Esophagus muscularis mucosa (tissue), 3 donors: Measurements from ENCODE around the gene LRP2BP.
"Not testable (repeated sequence)": the region's sequence is repeated elsewhere in the genome, so short reads cannot be mapped to it uniquely, and the experiment has no call there.

Experiments
- CTCF ChIP-seq, 3 experiments: fragments of 200-600 bp in 2 of 3; fragments of 450-650 bp in 1 of 3; sonication (generic) in 2 of 3; IDR thresholded peaks; one replicate each; pipeline ENCODE4 v1.5.1; 2017 to 2019; ENCODE audit warnings: antibody characterized with exemption in 3 of 3, mild to moderate bottlenecking in 2 of 3, moderate library complexity in 1 of 3
- POLR2A ChIP-seq: fragments of 450-650 bp; IDR thresholded peaks from one replicate; pipeline ENCODE4 v1.6.1; 2017; ENCODE audit warnings: antibody characterized with exemption, moderate library complexity, mild to moderate bottlenecking, low read depth

DNA sequence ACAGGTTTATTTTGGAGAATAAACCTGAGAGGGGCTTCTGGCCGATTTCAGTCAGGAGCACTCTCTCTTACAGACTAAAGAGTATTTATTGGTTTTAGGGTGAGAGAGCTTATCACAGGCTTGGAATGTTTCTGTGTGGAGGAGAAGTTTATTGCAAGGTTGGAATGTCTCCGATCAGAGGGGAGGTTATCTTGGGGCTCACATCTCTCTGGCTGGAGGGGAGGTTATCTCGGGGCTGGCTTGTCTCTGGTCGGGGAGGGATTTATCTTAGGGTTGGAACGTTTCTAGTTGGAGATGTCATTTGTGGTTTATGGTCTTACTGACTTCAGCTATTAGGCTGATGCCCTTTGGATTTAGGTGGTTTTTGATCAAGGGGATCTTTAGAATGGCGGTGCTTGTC, 71.4 kb downstream of the LRP2BP start:
- TF ChIP-seq POLR2A; CTCF (IDR thresholded peaks at IDR 0.05): not testable (repeated sequence)
